ENCODE measurements around the gene ANKRD1. TPM values are rescaled to one million over a fixed set of nuclear protein-coding genes. Genes with fewer than 3 reads are reported as not detected.

The ANKRD1 gene
- total RNA-seq, 1 experiment from 2014 or later, result not detected

GRCh38 chr10:90927293-90927692 is 6.4 kb upstream of the ANKRD1 start:
- RAD21 ChIA-PET (ENCODE audit: low non-redundant PET in 1 of 2, low total read pairs in 2 of 2, uncharacterized antibody in 2 of 2, unreplicated experiment in 2 of 2), result no interaction called here
- intact Hi-C loops (cut with micrococcal nuclease), result no loop called here
- POLR2A ChIA-PET, result no interaction called here

More at GRCh38 chr10:90927293-90927692, 6.4 kb upstream of the ANKRD1 start:
- no peak for TF ChIP-seq CTCF (IDR thresholded peaks at IDR 0.05 in 2 of 3, conservative IDR thresholded peaks at IDR 0.05 in 1 of 3; ENCODE audit: borderline replicate concordance in 1 of 3, insufficient read depth in 1 of 3, low read depth in 2 of 3, low read length in 2 of 3)
- Histone ChIP-seq H3K4me3 (replicated peaks in 1 of 2; ENCODE audit: low read depth in 1 of 2, low read length in 2 of 2) (no peak overlapping the region), H3K4me1 (ENCODE audit: control insufficient read depth in 1 of 2, insufficient read depth in 2 of 2, low read length in 2 of 2) (peaks cover 15 to 27% of the 10 kb centered on the region in 2 experiments), H4K20me1 (ENCODE audit: insufficient read depth) (no peaks in the 10 kb centered on the region), H3K9me3 (ENCODE audit: control insufficient read depth in 1 of 2, insufficient read depth in 1 of 2, low read depth in 1 of 2, low read length in 2 of 2) (no peaks in the 10 kb centered on the region), H3K27me3 (ENCODE audit: insufficient read depth, low read length) (no peaks in the 10 kb centered on the region), H3K79me2 (ENCODE audit: insufficient read depth, low read length) (no peaks in the 10 kb centered on the region), H3K36me3 (ENCODE audit: control insufficient read depth in 1 of 2, insufficient read depth in 2 of 2, low read length in 2 of 2) (no peaks in the 10 kb centered on the region), H3K27ac (ENCODE audit: low read depth, low read length) (no peak overlapping the region), H3K9me2 (ENCODE audit: insufficient read depth) (no peaks in the 10 kb centered on the region), H3K4me2 (ENCODE audit: low read length) (no peak overlapping the region), H3K9ac (ENCODE audit: low read length) (no peak overlapping the region), H2AFZ (ENCODE audit: low read depth, low read length, poor library complexity, severe bottlenecking) (no peak overlapping the region)
- no TSS peak for BruUV-seq (replicated peaks)
- ATAC-seq (no peak), DNase-seq (ENCODE audit: low read depth, low spot score) (no peak)
- CTCF ChIA-PET, result no interaction called here
